ENCODE results near the gene ARID3C.
A peak's percentile ranks its signal among the peaks of the same experiment; 100 is the strongest.

Gene ARID3C

DNA sequence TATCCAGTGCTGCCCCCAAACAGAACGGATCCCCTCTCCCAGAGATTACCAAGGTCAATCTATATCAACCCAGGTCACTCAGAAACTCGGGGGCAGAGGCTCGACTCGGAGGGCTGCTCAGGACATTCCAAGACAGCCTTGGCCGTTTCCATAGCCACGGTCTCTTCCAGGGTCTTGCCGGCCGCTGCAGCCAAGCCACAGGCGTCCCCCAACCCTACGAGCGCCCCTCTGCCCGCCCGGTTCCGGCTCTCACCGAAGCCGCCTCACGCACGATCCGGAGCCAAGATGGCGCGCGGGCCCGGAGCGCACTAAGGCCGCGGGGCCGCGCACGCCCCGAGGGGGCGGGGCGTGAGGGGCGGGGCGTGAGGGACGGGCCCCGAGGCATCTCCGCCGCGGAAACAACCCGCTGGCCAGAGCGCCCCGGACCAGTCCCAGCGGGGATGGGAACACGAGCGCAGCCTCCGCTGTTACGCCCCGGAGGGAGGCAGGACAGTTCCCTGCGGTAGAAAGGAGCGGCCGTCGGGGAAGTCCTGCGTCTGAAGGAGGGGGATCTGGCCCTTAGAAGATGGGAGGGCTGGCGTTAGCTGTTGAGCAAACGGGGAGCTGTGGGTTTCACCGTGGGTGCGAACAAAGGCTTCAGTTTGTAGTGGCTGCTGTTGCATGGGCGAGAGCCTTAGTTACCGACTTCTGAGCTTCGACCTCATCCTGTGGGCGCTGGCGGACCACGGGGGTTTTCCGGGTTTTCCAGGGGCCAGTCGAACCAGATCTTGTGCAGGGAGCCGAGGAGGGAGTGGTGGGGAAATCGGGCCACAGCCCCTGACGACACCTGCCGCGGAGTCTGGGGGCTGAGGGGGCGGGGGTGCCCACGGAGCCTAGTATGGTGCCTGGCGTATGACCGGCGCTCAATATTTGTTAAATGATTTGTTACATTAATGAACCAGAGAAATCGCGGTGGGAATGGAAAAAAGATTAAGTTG, 16.8 kb downstream of the ARID3C start, which contains the start of gene RPP25L:
RPP25L (minus strand) TSS at position 287 of the 977 bp plus-strand sequence. CDS start 801 bp downstream, outside the sequence.
- H3K4me1 ChIP-seq (ENCODE audit: low read depth, poor library complexity, severe bottlenecking): peaks cover 6% of the 10 kb centered on the region

DNA sequence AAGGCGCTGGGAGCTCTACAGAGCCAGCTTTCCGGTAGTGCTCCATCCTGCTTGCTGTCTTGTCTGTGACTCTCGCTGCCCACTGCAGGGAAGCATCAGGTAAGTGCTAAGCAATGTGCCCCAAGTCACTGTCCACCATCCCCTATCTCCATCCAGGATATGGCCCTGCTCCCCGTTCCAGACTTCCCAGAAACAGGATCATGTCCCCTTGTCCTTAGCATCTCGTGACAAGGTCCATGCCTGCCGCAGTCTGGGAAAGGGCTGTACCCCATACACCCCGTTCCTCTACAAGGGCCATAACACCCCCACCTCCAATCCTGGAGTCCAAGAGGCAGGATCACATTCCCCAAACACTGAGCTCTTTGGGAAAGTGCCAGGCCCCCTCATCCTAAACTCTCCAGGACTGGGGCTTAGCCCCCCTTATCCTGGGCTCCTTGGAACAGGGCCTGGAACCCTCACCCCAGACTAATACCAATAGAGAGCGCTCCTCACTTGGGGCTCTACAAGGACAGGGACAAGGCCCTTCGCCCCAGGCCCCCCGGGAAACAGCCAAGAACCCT, 17.5 kb downstream of the ARID3C start:
- Histone ChIP-seq H3K27ac (peak overlapping the region; percentile 53), H3K36me3 (ENCODE audit: insufficient read depth) (no peaks in the 10 kb centered on the region), H3K9ac (peak overlapping the region; percentile 89), H3K27me3 (ENCODE audit: insufficient read depth, low read depth) (no peaks in the 10 kb centered on the region; the same call in 1 of the 2 replicates), H2AFZ (ENCODE audit: low read depth) (peak overlapping the region; percentile 74), H3K4me2 (peak overlapping the region; percentile 48), H4K20me1 (ENCODE audit: insufficient read depth) (no peaks in the 10 kb centered on the region), H3K4me3 (IDR thresholded peaks at IDR 0.05; ENCODE audit: insufficient read depth, low read depth, low read length) (no peak overlapping the region), H3K79me2 (ENCODE audit: insufficient read depth, low read depth) (peaks cover 8% of the 10 kb centered on the region; the same call in 1 of the 2 replicates), H3K4me1 (ENCODE audit: low read depth, poor library complexity, severe bottlenecking) (peaks cover 6% of the 10 kb centered on the region)
- TF ChIP-seq, protein P1, sequence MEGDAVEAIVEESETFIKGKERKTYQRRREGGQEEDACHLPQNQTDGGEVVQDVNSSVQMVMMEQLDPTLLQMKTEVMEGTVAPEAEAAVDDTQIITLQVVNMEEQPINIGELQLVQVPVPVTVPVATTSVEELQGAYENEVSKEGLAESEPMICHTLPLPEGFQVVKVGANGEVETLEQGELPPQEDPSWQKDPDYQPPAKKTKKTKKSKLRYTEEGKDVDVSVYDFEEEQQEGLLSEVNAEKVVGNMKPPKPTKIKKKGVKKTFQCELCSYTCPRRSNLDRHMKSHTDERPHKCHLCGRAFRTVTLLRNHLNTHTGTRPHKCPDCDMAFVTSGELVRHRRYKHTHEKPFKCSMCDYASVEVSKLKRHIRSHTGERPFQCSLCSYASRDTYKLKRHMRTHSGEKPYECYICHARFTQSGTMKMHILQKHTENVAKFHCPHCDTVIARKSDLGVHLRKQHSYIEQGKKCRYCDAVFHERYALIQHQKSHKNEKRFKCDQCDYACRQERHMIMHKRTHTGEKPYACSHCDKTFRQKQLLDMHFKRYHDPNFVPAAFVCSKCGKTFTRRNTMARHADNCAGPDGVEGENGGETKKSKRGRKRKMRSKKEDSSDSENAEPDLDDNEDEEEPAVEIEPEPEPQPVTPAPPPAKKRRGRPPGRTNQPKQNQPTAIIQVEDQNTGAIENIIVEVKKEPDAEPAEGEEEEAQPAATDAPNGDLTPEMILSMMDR (conservative IDR thresholded peaks at IDR 0.05; ENCODE audit: low read depth, low read length): no peak

More for the DNA sequence above, 16.8 kb downstream of the ARID3C start, which contains the start of gene RPP25L:
- TF ChIP-seq, protein P1 (conservative IDR thresholded peaks at IDR 0.05; ENCODE audit: low read depth, low read length): no peak
- H3K9ac ChIP-seq: peak within 1 kb of the TSS; percentile 89
- H2AFZ ChIP-seq (ENCODE audit: low read depth): peak within 1 kb of the TSS; percentile 74
- no peaks in the 10 kb centered on the region for H3K27me3 ChIP-seq (ENCODE audit: insufficient read depth, low read depth)
- no peak within 1 kb of the TSS for H3K4me3 ChIP-seq (IDR thresholded peaks at IDR 0.05; ENCODE audit: insufficient read depth, low read depth, low read length)
- peak within 1 kb of the TSS; percentile 53 for H3K27ac ChIP-seq
- no peaks in the 10 kb centered on the region for H4K20me1 ChIP-seq (ENCODE audit: insufficient read depth)
- peak within 1 kb of the TSS; percentile 91 for H3K4me2 ChIP-seq
- no peaks in the 10 kb centered on the region for H3K36me3 ChIP-seq (ENCODE audit: insufficient read depth)
- peaks cover 8% of the 10 kb centered on the region; the same call in 1 of the 2 replicates for H3K79me2 ChIP-seq (ENCODE audit: insufficient read depth, low read depth)

DNA sequence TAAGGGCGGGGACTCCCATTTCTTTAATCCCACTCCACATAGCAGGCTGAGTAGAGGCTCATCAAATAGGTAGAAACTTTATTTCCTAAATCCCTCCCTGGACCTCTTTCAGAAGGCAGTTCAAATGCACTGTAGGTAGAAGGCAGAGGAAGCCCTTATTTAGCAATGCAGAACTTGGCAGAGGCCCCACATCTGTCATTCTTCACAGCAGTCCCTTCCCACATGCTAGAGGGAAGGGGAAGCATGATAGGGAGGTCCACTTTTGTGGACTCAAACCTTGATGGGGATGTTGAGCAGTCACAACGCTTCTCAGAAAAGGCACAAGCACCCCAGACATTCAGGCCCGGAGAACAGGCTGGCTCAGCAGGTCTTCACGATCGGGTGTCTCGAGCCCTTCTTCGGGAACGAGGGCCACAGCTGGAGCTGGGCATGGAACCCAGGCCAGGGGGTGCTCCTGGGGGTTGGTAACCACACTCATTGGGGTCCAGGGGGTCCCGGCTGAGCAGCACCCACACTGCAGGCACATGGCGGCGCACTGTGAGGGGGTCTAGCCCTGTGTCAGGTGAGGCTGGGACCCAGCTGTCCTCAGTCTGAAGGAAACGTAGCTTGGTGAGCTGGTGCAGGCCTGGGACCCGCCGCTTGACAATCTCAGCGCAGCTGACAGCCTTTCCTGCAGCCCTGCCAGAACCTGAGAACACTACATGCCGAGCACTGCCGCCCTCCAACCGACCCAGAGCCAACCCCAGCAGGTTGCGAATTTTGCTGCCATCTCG, 18.2 kb downstream of the ARID3C start:
- H3K27ac ChIP-seq: no peak overlapping the region
- TF ChIP-seq, protein P1 (conservative IDR thresholded peaks at IDR 0.05; ENCODE audit: low read depth, low read length): no peak
- H3K27me3 ChIP-seq (ENCODE audit: insufficient read depth, low read depth): no peaks in the 10 kb centered on the region; the same call in 1 of the 2 replicates

DNA sequence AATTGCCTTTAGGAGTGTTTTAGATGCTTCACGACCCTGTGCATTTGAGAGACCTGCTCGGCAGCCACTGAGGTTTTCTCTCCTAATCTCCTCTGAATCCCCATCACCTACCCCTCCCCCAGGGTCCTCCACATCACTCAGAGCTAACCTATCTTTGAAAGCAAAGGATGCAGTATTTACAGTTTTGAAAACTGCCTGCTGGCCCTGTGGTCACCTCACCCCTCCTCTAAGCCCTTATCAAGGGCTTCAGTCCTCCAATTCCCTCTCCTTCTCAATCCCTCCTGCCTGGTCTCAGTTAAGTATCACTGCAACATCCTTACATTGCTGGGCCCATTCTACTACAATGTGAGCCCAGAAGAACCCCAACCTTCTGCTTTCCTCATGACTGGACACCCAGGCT, 21.5 kb downstream of the ARID3C start:
- H3K4me2 ChIP-seq: no peak overlapping the region
- H3K79me2 ChIP-seq (ENCODE audit: insufficient read depth, low read depth): peaks cover 8% of the 10 kb centered on the region; the same call in 1 of the 2 replicates
- H3K9ac ChIP-seq: no peak overlapping the region
- no peak overlapping the region for H3K27ac ChIP-seq
- H3K4me1 ChIP-seq (ENCODE audit: low read depth, poor library complexity, severe bottlenecking): peaks cover 6% of the 10 kb centered on the region
- H3K4me3 ChIP-seq (IDR thresholded peaks at IDR 0.05; ENCODE audit: insufficient read depth, low read depth, low read length): no peak overlapping the region
- TF ChIP-seq, protein P1 (conservative IDR thresholded peaks at IDR 0.05; ENCODE audit: low read depth, low read length): no peak
- H2AFZ ChIP-seq (ENCODE audit: low read depth): no peak overlapping the region
- no peaks in the 10 kb centered on the region for H4K20me1 ChIP-seq (ENCODE audit: insufficient read depth)
- H3K27me3 ChIP-seq (ENCODE audit: insufficient read depth, low read depth): no peaks in the 10 kb centered on the region; the same call in 1 of the 2 replicates
- no peaks in the 10 kb centered on the region for H3K36me3 ChIP-seq (ENCODE audit: insufficient read depth)

More for the DNA sequence above, 18.2 kb downstream of the ARID3C start:
- Histone ChIP-seq H2AFZ (ENCODE audit: low read depth) (no peak overlapping the region), H3K4me2 (peak overlapping the region; percentile 48), H3K9ac (no peak overlapping the region), H3K4me1 (ENCODE audit: low read depth, poor library complexity, severe bottlenecking) (peaks cover 6% of the 10 kb centered on the region), H3K36me3 (ENCODE audit: insufficient read depth) (no peaks in the 10 kb centered on the region), H4K20me1 (ENCODE audit: insufficient read depth) (no peaks in the 10 kb centered on the region), H3K4me3 (IDR thresholded peaks at IDR 0.05; ENCODE audit: insufficient read depth, low read depth, low read length) (no peak overlapping the region), H3K79me2 (ENCODE audit: insufficient read depth, low read depth) (peaks cover 8% of the 10 kb centered on the region; the same call in 1 of the 2 replicates)
